GM13977 (cell line): ENCODE data around the gene STK16.

ENCODE experiments used
- DNase-seq: peaks from one replicate; pipeline ENCODE4 v3.0.0; 2012; ENCODE audit warnings: low spot score
- CTCF ChIP-seq: IDR thresholded peaks from 2 replicates; pipeline ENCODE4 v1.5.1; 2012; ENCODE audit warnings: mild to moderate bottlenecking, control low read depth; ENCODE audit not compliant: insufficient read depth; ENCODE audit errors: extremely low read depth, missing control alignments
- in situ Hi-C: fragments of 300-500 bp; cut with MboI; formaldehyde crosslinking; loops from one replicate; pipeline ENCODE4 v1.12.0; 2022; ENCODE audit warnings: low sequenced_read_pairs, low pct_unique_long_range_greater_than_20kb, mixed read lengths, inconsistent platforms; ENCODE audit not compliant: unreplicated experiment

The STK16 gene

GRCh38 chr2:219274361-219274921, 29.2 kb downstream of the STK16 start:
- no peak for DNase-seq
- in situ Hi-C loops = no loop called here
- TF ChIP-seq CTCF = no peak

- in situ Hi-C loops = no loop called here
- TF ChIP-seq CTCF = peak; percentile 97
- peak; percentile 79 for DNase-seq
These were observed 32.7 kb downstream of the STK16 start for GRCh38 chr2:219277703-219278654.

GRCh38 chr2:219278655-219279150, 33.4 kb downstream of the STK16 start:
- TF ChIP-seq CTCF = no peak
- peak; percentile 43 for DNase-seq
- in situ Hi-C loops = no loop called here

GRCh38 chr2:219279151-219279915, 34.1 kb downstream of the STK16 start, which contains the start of gene DNAJB2:
Gene DNAJB2, plus strand, starts transcription at chr2:219279366. Its CDS starts 468 bp downstream, at chr2:219279834.
- TF ChIP-seq CTCF = peak; percentile 7
- in situ Hi-C loops = no loop called here
- peak; percentile 100 for DNase-seq

GRCh38 chr2:219279916-219280516, 34.7 kb downstream of the STK16 start:
- TF ChIP-seq CTCF = peak; percentile 13
- in situ Hi-C loops = no loop called here
- no peak for DNase-seq

GRCh38 chr2:219280651-219281050, 35.4 kb downstream of the STK16 start:
- no peak for DNase-seq
- in situ Hi-C loops = no loop called here

More at GRCh38 chr2:219280651-219281050, 35.4 kb downstream of the STK16 start:
- no peak for TF ChIP-seq CTCF
